Measurements from ENCODE around the gene OR52E5.

DNA sequence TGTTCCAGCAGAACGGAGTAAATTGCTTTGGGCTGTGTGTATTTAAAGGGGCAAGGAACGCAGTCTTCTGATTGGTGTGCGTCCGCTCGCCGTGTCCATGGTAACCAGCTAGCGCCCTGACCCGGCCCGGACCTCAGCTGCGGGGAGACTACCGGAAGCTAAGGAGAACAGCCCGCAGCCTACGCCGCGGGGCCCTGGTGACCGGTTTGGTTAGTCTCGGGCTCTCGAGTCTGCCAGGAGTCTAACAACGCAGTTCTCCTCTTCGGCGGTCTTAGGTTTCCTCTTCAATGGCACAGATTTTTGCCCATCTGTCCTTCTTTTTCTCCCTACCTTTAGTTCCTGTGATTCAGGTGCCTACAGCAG, 45.6 kb downstream of the OR52E5 start:
- TF ChIP-seq CTCF (IDR thresholded peaks at IDR 0.05) (no peak), EP300 (IDR thresholded peaks at IDR 0.05) (no peak), POLR2A (IDR thresholded peaks at IDR 0.05) (no peak)
